Measurements from ENCODE around the gene SMAD4. TPM values are rescaled to one million over a fixed set of nuclear protein-coding genes. Genes with fewer than 3 reads are reported as not detected.
"Not testable (repeated sequence)": the region's sequence is repeated elsewhere in the genome, so short reads cannot be mapped to it uniquely, and the experiment has no call there.

Gene SMAD4
- polyA plus RNA-seq, 5 donors = 104 to 168 (median 160) TPM

- no peak for DNase-seq
Observed at GRCh38 chr18:51066273-51066672, 36.3 kb downstream of the SMAD4 start.

- no peak for DNase-seq
Observed at GRCh38 chr18:51068105-51068504, 38.1 kb downstream of the SMAD4 start.

- DNase-seq = no peak
Observed at GRCh38 chr18:51069885-51070284, 39.9 kb downstream of the SMAD4 start.

GRCh38 chr18:51070545-51070944, 40.5 kb downstream of the SMAD4 start:
- no peak for DNase-seq

- DNase-seq = no peak
Observed at GRCh38 chr18:51072586-51073313, 42.7 kb downstream of the SMAD4 start.

- DNase-seq = no peak
Observed at GRCh38 chr18:51074605-51075004, 44.6 kb downstream of the SMAD4 start.

GRCh38 chr18:51076503-51076902, 46.5 kb downstream of the SMAD4 start:
- no peak for DNase-seq

GRCh38 chr18:51077217-51077616, 47.2 kb downstream of the SMAD4 start:
- DNase-seq = no peak

- DNase-seq = no peak
Observed at GRCh38 chr18:51078026-51078425, 48.0 kb downstream of the SMAD4 start.

- DNase-seq = no peak
Observed at GRCh38 chr18:51082571-51083267, 52.7 kb downstream of the SMAD4 start.

- DNase-seq = no peak
Observed at GRCh38 chr18:51083398-51083797, 53.4 kb downstream of the SMAD4 start.

- DNase-seq = no peak
Observed at GRCh38 chr18:51088410-51088809, 58.4 kb downstream of the SMAD4 start.

- DNase-seq = no peak
Observed at GRCh38 chr18:51089691-51090090, 59.7 kb downstream of the SMAD4 start.

GRCh38 chr18:51091270-51091669, 61.3 kb downstream of the SMAD4 start:
- DNase-seq = no peak

GRCh38 chr18:51092117-51092516, 62.1 kb downstream of the SMAD4 start:
- peak; percentile 11 to 20 for DNase-seq

- not testable (repeated sequence) for DNase-seq
Observed at GRCh38 chr18:51092967-51093366, 63.0 kb downstream of the SMAD4 start.

GRCh38 chr18:51097021-51097822, 67.2 kb downstream of the SMAD4 start:
- no peak for DNase-seq

GRCh38 chr18:51098082-51098481, 68.1 kb downstream of the SMAD4 start:
- no peak for DNase-seq

GRCh38 chr18:51098513-51098912, 68.5 kb downstream of the SMAD4 start:
- DNase-seq = no peak

GRCh38 chr18:51100385-51101120, 70.5 kb downstream of the SMAD4 start:
- DNase-seq = no peak

GRCh38 chr18:51107082-51107481, 77.1 kb downstream of the SMAD4 start:
- no peak for DNase-seq

Measured in right lung (tissue), 5 donors.